ENCODE measurements around the gene FITM1. TPM values are rescaled to one million over a fixed set of nuclear protein-coding genes. Genes with fewer than 3 reads are reported as not detected.

The FITM1 gene
- polyA plus RNA-seq, 2 of the 4 experiments (the other 2 are of a cell fraction), result 0.06 TPM; not detected in 1

- no peak for FAIRE-seq
- no peak for DNase-seq (ENCODE audit: low read depth in 1 of 2, low spot score in 1 of 2)
- POLR2A ChIA-PET, result no interaction called here
- Histone ChIP-seq H3K27ac (no peak overlapping the region), H3K4me2 (no peak overlapping the region), H3K4me1 (peaks cover 8% of the 10 kb centered on the region; the same call in 1 of the 3 replicates), H3K9me3 (no peaks in the 10 kb centered on the region), H3K4me3 (no peak overlapping the region)
- no peak for ATAC-seq
- CTCF ChIA-PET, result interaction anchor here (1.2 to 5.5 kb wide), 5 partner anchors 11 to 41 kb away, joined by 4 to 20 read pairs (median 7); partner anchors contain the start of genes IRF9 and PSME1
- no peak for TF ChIP-seq CBX8 (IDR thresholded peaks at IDR 0.05)
- no peak for TF ChIP-seq CTCF (IDR thresholded peaks at IDR 0.05)
- TF ChIP-seq JUN (IDR thresholded peaks at IDR 0.05), result no peak
- TF ChIP-seq NPAS2 (CRISPR knock-in tag; IDR thresholded peaks at IDR 0.05; ENCODE audit: borderline replicate concordance), result no peak
- TF ChIP-seq ZSCAN20 (CRISPR knock-in tag; IDR thresholded peaks at IDR 0.05), result no peak
- no peak for TF ChIP-seq EHF (CRISPR knock-in tag; IDR thresholded peaks at IDR 0.05)
- TF ChIP-seq HOXB13 (CRISPR knock-in tag; IDR thresholded peaks at IDR 0.05; ENCODE audit: low read depth), result no peak
- no peak for TF ChIP-seq POLR2A (IDR thresholded peaks at IDR 0.05; ENCODE audit: low read length)
- TF ChIP-seq CEBPB (IDR thresholded peaks at IDR 0.05), result no peak
- TF ChIP-seq RAD21 (conservative IDR thresholded peaks at IDR 0.05 in 1 of 2, IDR thresholded peaks at IDR 0.05 in 1 of 2), result no peak
- no peak for TF ChIP-seq ATOH8 (CRISPR knock-in tag; IDR thresholded peaks at IDR 0.05; ENCODE audit: low read depth)
- no peak for TF ChIP-seq CHD2 (IDR thresholded peaks at IDR 0.05; ENCODE audit: low read length, partially characterized antibody)
- TF ChIP-seq ELK1 (IDR thresholded peaks at IDR 0.05; ENCODE audit: low read depth, low read length), result no peak
- TF ChIP-seq ESRRA (IDR thresholded peaks at IDR 0.05; ENCODE audit: borderline replicate concordance, low read length), result no peak
- no peak for TF ChIP-seq POLR2AphosphoS2 (conservative IDR thresholded peaks at IDR 0.05; ENCODE audit: low read length)
- no peak for TF ChIP-seq NFE2L2 (conservative IDR thresholded peaks at IDR 0.05; ENCODE audit: low read length)
- no peak for TF ChIP-seq FOSL2 (IDR thresholded peaks at IDR 0.05)
- TF ChIP-seq FOSL2 (CRISPR knock-in tag; IDR thresholded peaks at IDR 0.05), result no peak
- 93% methylated on average over 6 of the region's 6 CpGs for WGBS (ENCODE audit: missing lambda C conversion rate)
These were observed 10.8 kb upstream of the FITM1 start for GRCh38 chr14:24119691-24120090.

GRCh38 chr14:24121210-24121609, 9.2 kb upstream of the FITM1 start:
- Histone ChIP-seq H3K4me3 (no peak overlapping the region), H3K4me2 (no peak overlapping the region), H3K4me1 (0 out of 3 replicates have a peak, but pooled peaks cover under 1% of the 10 kb centered on the region), H3K27ac (no peak overlapping the region), H3K9me3 (no peaks in the 10 kb centered on the region)
- FAIRE-seq (no peak), ATAC-seq (no peak), DNase-seq (ENCODE audit: low read depth in 1 of 2, low spot score in 1 of 2) (no peak)
- ChIA-PET CTCF (interaction anchor here (0.9 to 2.0 kb wide), 6 partner anchors 10 to 63 kb away, joined by 3 to 9 read pairs (median 5); partner anchors contain the start of genes IRF9 and PSME1), POLR2A (no interaction called here)
- 90% methylated on average over 8 of the region's 8 CpGs for WGBS (ENCODE audit: missing lambda C conversion rate)
- TF ChIP-seq ELK1 (IDR thresholded peaks at IDR 0.05; ENCODE audit: low read depth, low read length) (no peak), E2F6 (IDR thresholded peaks at IDR 0.05; ENCODE audit: borderline replicate concordance, low read depth) (no peak), ZNF302 (CRISPR knock-in tag; IDR thresholded peaks at IDR 0.05) (no peak), CHD2 (IDR thresholded peaks at IDR 0.05; ENCODE audit: low read length, partially characterized antibody) (no peak), FOXS1 (CRISPR knock-in tag; IDR thresholded peaks at IDR 0.05) (no peak), PHF8 (IDR thresholded peaks at IDR 0.05; ENCODE audit: borderline replicate concordance, low read depth) (no peak), JUNB (IDR thresholded peaks at IDR 0.05) (no peak), ZC3H11A (IDR thresholded peaks at IDR 0.05) (no peak), NFE2L2 (conservative IDR thresholded peaks at IDR 0.05; ENCODE audit: low read length) (no peak), CTCF (IDR thresholded peaks at IDR 0.05) (no peak), GATA3 (IDR thresholded peaks at IDR 0.05; ENCODE audit: borderline replicate concordance) (no peak), HEYL (CRISPR knock-in tag; IDR thresholded peaks at IDR 0.05) (no peak), BHLHE40 (IDR thresholded peaks at IDR 0.05; ENCODE audit: low read depth, low read length) (no peak), JUN (IDR thresholded peaks at IDR 0.05) (no peak), HES2 (IDR thresholded peaks at IDR 0.05) (no peak), HOXB5 (CRISPR knock-in tag; IDR thresholded peaks at IDR 0.05) (no peak), NPAS2 (CRISPR knock-in tag; IDR thresholded peaks at IDR 0.05; ENCODE audit: borderline replicate concordance) (no peak), RARB (CRISPR knock-in tag; IDR thresholded peaks at IDR 0.05) (no peak), KDM1A (IDR thresholded peaks at IDR 0.05; ENCODE audit: low read depth) (no peak)

All from A549 (cell line).